Motor neuron (in vitro differentiated cells): ENCODE results near the gene KDF1. TPM values are rescaled to one million over a fixed set of nuclear protein-coding genes. Genes with fewer than 3 reads are reported as not detected.
A peak's percentile ranks its signal among the peaks of the same experiment; 100 is the strongest.
"Not testable (repeated sequence)": the region's sequence is repeated elsewhere in the genome, so short reads cannot be mapped to it uniquely, and the experiment has no call there.

Experiments
- ATAC-seq, 8 experiments: fragments of 200-7000 bp; cut with Tn5 transposase; replicated peaks in 6 of 8; 2 replicates each; pipeline ENCODE4 v1.8.0; 2021; ENCODE audit warnings: mild to moderate bottlenecking in 8 of 8, moderate library complexity in 8 of 8
- H3K27ac ChIP-seq, 2 donors: fragments of 250-450 bp; sonication (Bioruptor Pico); 2 replicates each; pipeline ENCODE4 v1.9.0; 2021; ENCODE audit warnings: antibody characterized with exemption in 2 of 2, mild to moderate bottlenecking in 2 of 2, moderate library complexity in 1 of 2
- H3K4me1 ChIP-seq, 2 donors: fragments of 250-450 bp; sonication (Bioruptor Pico); replicated peaks in 1 of 2; 2 replicates each; pipeline ENCODE4 v1.6.1; 2021; ENCODE audit warnings: antibody characterized with exemption in 2 of 2, mild to moderate bottlenecking in 2 of 2, moderate library complexity in 1 of 2
- H3K4me3 ChIP-seq, 5 donors: fragments of 250-450 bp; sonication (Bioruptor Pico); 2 replicates each; pipeline ENCODE4 v1.9.0; 2021; ENCODE audit warnings: antibody characterized with exemption in 5 of 5, mild to moderate bottlenecking in 5 of 5, moderate library complexity in 4 of 5
- WGBS, 10 experiments: fragments of 450-650 bp; shearing (Covaris generic); methylation state at CpG; one replicate each; pipeline ENCODE4 v1.0.0; 2022; 5-methylcytosine and 5-hydroxymethylcytosine counted together
- in situ Hi-C, 9 experiments: fragments of 400-800 bp; cut with MboI; loops; one replicate each; pipeline ENCODE4 v1.15.0; 2021; ENCODE audit warnings: low sequenced_read_pairs in 9 of 9, low pct_unique_long_range_greater_than_20kb in 2 of 9; ENCODE audit not compliant: unreplicated experiment in 9 of 9
- total RNA-seq, 8 experiments: library from RNA; unstranded; fragments of 300-600 nt; gene quantifications; 2 replicates each; pipeline versions ENCODE4 v1.2.3 to v1.2.4, GENCODE V29; 2022

The KDF1 gene
- total RNA-seq, 8 experiments from 2014 or later: 0.16 to 0.71 (median 0.27) TPM; not detected in 2

DNA sequence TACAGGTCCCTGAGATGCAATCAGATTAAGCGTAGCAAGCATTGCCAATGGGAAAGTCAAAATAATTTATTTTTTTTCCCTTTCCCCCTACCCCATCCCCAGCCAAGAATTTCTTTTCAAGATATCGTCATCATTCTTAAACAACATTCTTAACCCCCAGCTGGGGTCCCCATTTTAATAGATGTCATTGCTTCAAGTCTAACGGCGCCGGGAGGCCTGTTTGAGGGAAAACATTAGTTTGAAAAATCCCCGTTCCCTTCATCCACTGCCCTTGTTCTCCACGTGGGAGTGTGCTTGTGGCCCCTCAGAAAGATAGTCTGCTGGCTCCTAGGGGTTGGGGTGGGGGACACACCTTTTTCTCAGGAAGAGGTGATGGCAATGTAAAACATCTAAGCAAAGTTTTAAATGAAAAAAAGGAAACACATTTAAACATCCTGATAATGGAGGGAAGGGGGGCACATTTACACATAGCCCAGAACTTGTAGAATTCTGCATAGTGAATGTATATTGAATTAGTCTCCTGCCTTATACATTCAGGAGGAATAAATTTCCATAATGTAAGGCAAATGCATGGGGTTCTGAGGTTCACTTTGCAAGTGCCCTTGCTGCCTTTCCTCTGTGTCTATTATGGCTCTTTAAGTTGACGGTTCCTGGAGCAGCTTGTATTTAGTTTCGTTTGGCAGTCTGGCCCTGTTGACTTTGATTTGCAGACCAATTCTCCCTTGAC, 40.0 kb upstream of the KDF1 start:
- Histone ChIP-seq H3K4me1 (peaks cover 47 to 58% of the 10 kb centered on the region in 2 donors), H3K4me3 (no peak overlapping the region), H3K27ac (no peak overlapping the region)
- in situ Hi-C loops: no loop called here
- peak in 1 of 8 experiments; percentile 6 for ATAC-seq
- WGBS, 10 experiments: 0 to 89% (median 48%) methylated on average over 1 to 9 of the region's 9 CpGs; no CpG with 5 or more reads in 1 of the 10 experiments

DNA sequence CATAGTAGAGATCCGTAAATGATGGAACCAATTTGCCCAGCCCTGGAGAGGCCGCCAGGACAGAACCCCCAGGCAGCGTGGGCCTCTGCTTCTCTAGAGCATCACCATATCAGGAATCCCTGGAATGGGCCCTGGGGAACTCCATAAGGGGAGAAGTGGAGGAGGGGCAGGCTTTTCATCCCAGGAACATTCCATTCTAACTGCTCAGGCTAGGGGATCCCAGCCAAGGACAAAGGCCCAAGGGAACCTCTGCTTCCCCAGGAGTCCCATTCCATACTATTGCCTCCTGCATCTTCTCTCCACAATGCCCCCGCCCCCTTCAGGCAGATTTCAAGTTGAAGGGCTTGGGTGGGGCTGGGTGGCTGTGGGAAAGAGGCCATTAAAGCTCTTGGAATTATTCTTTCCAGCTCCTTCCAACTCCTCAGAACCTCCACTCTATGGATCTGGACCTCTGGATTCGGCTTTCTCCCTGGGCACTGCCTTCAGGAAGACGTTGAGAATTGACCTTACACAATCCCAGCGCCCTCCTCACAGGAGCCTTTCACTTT, 39.2 kb upstream of the KDF1 start:
- no peak overlapping the region for H3K27ac ChIP-seq
- 0 to 75% (median 40%) methylated on average over 1 to 7 of the region's 7 CpGs; no CpG with 5 or more reads in 1 of the 10 experiments for WGBS, 10 experiments
- in situ Hi-C loops: no loop called here
- H3K4me3 ChIP-seq: no peak overlapping the region
- peaks cover 49 to 58% of the 10 kb centered on the region in 2 donors for H3K4me1 ChIP-seq
- ATAC-seq: peak in 6 of 8 experiments; percentile 1 to 73 (median 19)

- no peak overlapping the region for H3K4me3 ChIP-seq
- peaks cover 41 to 50% of the 10 kb centered on the region in 2 donors for H3K4me1 ChIP-seq
- peak in 1 of 8 experiments; percentile 1 for ATAC-seq
- 20 to 91% (median 73%) methylated on average over 1 to 11 of the region's 11 CpGs; no CpG with 5 or more reads in 1 of the 10 experiments for WGBS, 10 experiments
- H3K27ac ChIP-seq: no peak overlapping the region
- in situ Hi-C loops: no loop called here
Measured at GRCh38 chr1:26998429-26999300, 38.4 kb upstream of the KDF1 start.

GRCh38 chr1:26996665-26997064, 36.4 kb upstream of the KDF1 start:
- no peak overlapping the region for H3K27ac ChIP-seq
- in situ Hi-C loops: no loop called here
- no peak overlapping the region for H3K4me3 ChIP-seq
- 0 to 86% (median 68%) methylated on average over 1 to 4 of the region's 4 CpGs; no CpG with 5 or more reads in 6 of the 10 experiments for WGBS, 10 experiments
- H3K4me1 ChIP-seq: peaks cover 35 to 46% of the 10 kb centered on the region in 2 donors
- ATAC-seq: no peak

GRCh38 chr1:26996024-26996423, 35.8 kb upstream of the KDF1 start:
- no peak for ATAC-seq
- H3K4me1 ChIP-seq: peaks cover 30 to 42% of the 10 kb centered on the region in 2 donors
- 0 to 100% (median 90%) methylated on average over 1 of the region's 1 CpG; no CpG with 5 or more reads in 7 of the 10 experiments for WGBS, 10 experiments
- no peak overlapping the region for H3K4me3 ChIP-seq
- H3K27ac ChIP-seq: no peak overlapping the region
- in situ Hi-C loops: no loop called here

- peak in 3 of 8 experiments; percentile 2 to 6 (median 4) for ATAC-seq
- Histone ChIP-seq H3K4me1 (peaks cover 20 to 31% of the 10 kb centered on the region in 2 donors), H3K27ac (no peak overlapping the region), H3K4me3 (peak overlapping the region; percentile 46 to 85 (median 70))
- WGBS, 10 experiments: 10 to 50% (median 31%) methylated on average over 1 to 10 of the region's 15 CpGs; no CpG with 5 or more reads in 3 of the 10 experiments
- in situ Hi-C loops: no loop called here
Measured at GRCh38 chr1:26994787-26995517, 34.7 kb upstream of the KDF1 start.

GRCh38 chr1:26994020-26994786, 33.9 kb upstream of the KDF1 start:
- in situ Hi-C loops: no loop called here
- peak overlapping the region; percentile 46 to 85 (median 70) for H3K4me3 ChIP-seq
- peak overlapping the region; percentile 36 to 50 for H3K27ac ChIP-seq
- ATAC-seq: peak in 7 of 8 experiments; percentile 3 to 25 (median 13)
- peaks cover 13 to 24% of the 10 kb centered on the region in 2 donors for H3K4me1 ChIP-seq
- WGBS, 10 experiments: 0 to 7% (median 0%) methylated on average over 2 to 5 of the region's 97 CpGs; no CpG with 5 or more reads in 6 of the 10 experiments

- in situ Hi-C loops: no loop called here
- peak; percentile 50 to 86 (median 82) for ATAC-seq
- WGBS, 10 experiments: 0 to 7% (median 0%) methylated on average over 2 to 7 of the region's 61 CpGs; no CpG with 5 or more reads in 5 of the 10 experiments
- H3K27ac ChIP-seq: peak within 1 kb of the TSS; percentile 36 to 50
- H3K4me1 ChIP-seq: peaks cover 13 to 22% of the 10 kb centered on the region in 2 donors
- peak within 1 kb of the TSS; percentile 46 to 85 (median 70) for H3K4me3 ChIP-seq
Measured at GRCh38 chr1:26993237-26994019, 33.2 kb upstream of the KDF1 start, which contains the start of gene TRNP1. TRNP1 (plus strand) TSS chr1:26993692; CDS start chr1:26993787, 95 bp downstream.

- WGBS, 10 experiments: 10 to 100% (median 68%) methylated on average over 1 to 5 of the region's 10 CpGs; no CpG with 5 or more reads in 6 of the 10 experiments
Measured at GRCh38 chr1:26991310-26992116, 31.2 kb upstream of the KDF1 start.

GRCh38 chr1:26989403-26990109, 29.3 kb upstream of the KDF1 start:
- H3K27ac ChIP-seq, in situ Hi-C loops, H3K4me1 ChIP-seq, ATAC-seq, H3K4me3 ChIP-seq: not testable (repeated sequence)
- WGBS, 10 experiments: 73 to 100% (median 77%) methylated on average over 2 to 11 of the region's 12 CpGs; no CpG with 5 or more reads in 2 of the 10 experiments

More at GRCh38 chr1:26991310-26992116, 31.2 kb upstream of the KDF1 start:
- in situ Hi-C loops: no loop called here
- H3K4me3 ChIP-seq: no peak overlapping the region
- ATAC-seq: peak in 1 of 8 experiments; percentile 3
- no peak overlapping the region for H3K27ac ChIP-seq
- peaks cover 9 to 13% of the 10 kb centered on the region in 2 donors for H3K4me1 ChIP-seq
